PC-9 (cell line): Measurements from ENCODE around the gene SPPL3.

ENCODE experiments used
- CTCF ChIP-seq: fragments of 200-600 bp; sonication (generic); conservative IDR thresholded peaks from 2 replicates; pipeline ENCODE4 v1.6.1; 2017; ENCODE audit warnings: mixed run types, antibody characterized with exemption, mild to moderate bottlenecking, moderate library complexity
- EZH2 ChIP-seq: fragments of 200-600 bp; sonication (generic); IDR thresholded peaks from 2 replicates; pipeline ENCODE4 v1.8.0; 2017; ENCODE audit warnings: antibody characterized with exemption, low read depth

DNA sequence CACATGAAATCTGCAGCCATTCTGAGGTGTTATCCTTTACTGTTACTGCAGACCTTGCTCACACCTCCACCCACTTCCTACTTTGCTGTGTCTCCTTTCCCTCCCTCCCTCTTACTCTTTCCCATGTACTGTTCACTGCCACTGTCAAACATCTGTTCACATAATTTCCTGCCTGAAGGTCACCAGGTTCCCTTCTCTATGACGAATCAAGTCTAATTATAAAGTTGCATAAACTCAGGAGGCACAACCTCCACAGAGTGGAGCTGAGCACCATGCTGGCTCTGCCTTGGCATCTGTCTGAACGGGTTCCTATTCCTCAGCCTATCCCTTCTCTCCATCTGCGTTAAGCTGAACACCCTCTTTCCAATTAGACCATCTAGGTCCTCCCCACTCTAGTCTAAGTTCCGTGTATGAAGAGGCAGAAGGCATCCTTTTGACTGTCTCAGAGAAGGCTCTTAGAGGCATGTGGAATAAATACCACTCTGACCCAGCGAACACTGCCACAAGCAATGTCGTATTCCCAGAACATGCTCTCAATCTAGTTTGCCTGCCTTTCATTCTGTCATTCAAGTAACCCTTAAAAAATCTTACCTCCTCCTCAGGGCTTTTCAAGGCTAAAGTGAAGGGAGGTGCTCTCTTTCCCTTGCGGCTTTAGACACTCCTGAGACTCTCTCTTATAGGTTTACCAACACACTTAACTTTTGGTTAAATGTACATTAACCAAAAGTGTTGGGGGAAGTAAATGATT, 129.8 kb downstream of the SPPL3 start:
- no peak for TF ChIP-seq CTCF
- TF ChIP-seq EZH2: no peak
